Kidney (tissue), 14 donors: ENCODE measurements around the gene PLPP6. TPM values are rescaled to one million over a fixed set of nuclear protein-coding genes. Genes with fewer than 3 reads are reported as not detected.
"Not testable (repeated sequence)": the region's sequence is repeated elsewhere in the genome, so short reads cannot be mapped to it uniquely, and the experiment has no call there.

ENCODE experiments used
- DNase-seq, 5 donors: peaks; one replicate each; pipeline ENCODE4 v3.0.0-alpha.2; 2013 to 2020
- FAIRE-seq: peaks from 2 replicates; lab custom pipeline; 2012; peaks lifted over from hg19 to GRCh38; lab: Jason Lieb, UNC
- H3K27ac ChIP-seq, 2 donors: one replicate each; pipeline ENCODE4 v1.7.0; 2013; ENCODE audit warnings: low read depth in 2 of 2, low read length in 2 of 2, inconsistent platforms in 1 of 2
- H3K27me3 ChIP-seq: one replicate; pipeline ENCODE4 v1.7.1; 2013; ENCODE audit warnings: low read length, inconsistent platforms; ENCODE audit not compliant: control insufficient read depth, insufficient read depth
- H3K36me3 ChIP-seq, 3 donors: one replicate each; pipeline versions ENCODE4 v1.7.0 to v1.7.1; 2013; ENCODE audit warnings: low read length in 3 of 3, control low read depth in 1 of 3, inconsistent platforms in 1 of 3; ENCODE audit not compliant: insufficient read depth in 3 of 3, control insufficient read depth in 2 of 3
- H3K4me1 ChIP-seq, 3 donors: one replicate each; pipeline versions ENCODE4 v1.7.0 to v1.7.1; 2013; ENCODE audit warnings: low read length in 3 of 3, inconsistent platforms in 1 of 3, low read depth in 1 of 3; ENCODE audit not compliant: control insufficient read depth in 2 of 3, insufficient read depth in 2 of 3
- H3K4me3 ChIP-seq, 3 donors: one replicate each; pipeline versions ENCODE4 v1.7.0 to v1.8.1; 2013; ENCODE audit warnings: low read length in 3 of 3, control low read depth in 1 of 3, inconsistent platforms in 1 of 3
- H3K9ac ChIP-seq, 3 donors: one replicate each; pipeline versions ENCODE4 v1.7.0 to v1.7.1; 2013; ENCODE audit warnings: low read length in 3 of 3, control low read depth in 1 of 3, inconsistent platforms in 1 of 3
- H3K9me3 ChIP-seq, 3 donors: one replicate each; pipeline versions ENCODE4 v1.7.0 to v1.7.1; 2013; ENCODE audit warnings: low read length in 3 of 3, control low read depth in 1 of 3, inconsistent platforms in 1 of 3; ENCODE audit not compliant: control insufficient read depth in 2 of 3, insufficient read depth in 1 of 3
- CTCF ChIP-seq: IDR thresholded peaks from 3 replicates; pipeline ENCODE4 v1.5.1; 2012; ENCODE audit warnings: mild to moderate bottlenecking, moderate library complexity, borderline replicate concordance; ENCODE audit not compliant: insufficient read depth; ENCODE audit errors: extremely low read depth
- intact Hi-C: fragments of 100-400 bp; cut with DNase I; formaldehyde crosslinking; loops from one replicate; pipeline ENCODE4 v1.11.1; 2022
- polyA plus RNA-seq: library from polyadenylated mRNA; stranded (reverse); fragments of 350-450 nt; fragmentation: Illumina TruSeq; extraction: RNeasy Lipid Tissue Mini Kit (QIAGEN cat#74804); gene quantifications from one replicate; pipeline ENCODE4 v1.2.3, GENCODE V29; 2014; ENCODE audit warnings: low read depth, low replicate concordance; ENCODE audit not compliant: insufficient read depth
- total RNA-seq: library from RNA; stranded (reverse); fragmentation: NEBNext Ultra II Directional; extraction: Animal tissue kit (Norgen Biotek cat#: 25700); gene quantifications from one replicate; pipeline ENCODE4 v1.2.1, GENCODE V29; 2021
- donor health status: control.
- donor health status: control.
- donor health status: control.
- donor health status: control.
- donor health status: control.
- donor health status: DM: yes; HTN: yes; CAD: no.
- donor health status: Normal renal cell carcinoma (clear cell type).

The PLPP6 gene
- total and polyA plus RNA-seq, 2 donors from 2014 or later, result 6.7 to 9.0 TPM

GRCh38 chr9:4654538-4654937 lies 7.6 kb upstream of the PLPP6 start:
- H3K4me3 ChIP-seq, result no peak overlapping the region
- H3K4me1 ChIP-seq, result no peaks in the 10 kb centered on the region
- peak in 1 of 5 donors; percentile 38 for DNase-seq
- no peak for TF ChIP-seq CTCF
- FAIRE-seq, result no peak
- no peaks in the 10 kb centered on the region for H3K9me3 ChIP-seq
- no peak overlapping the region for H3K27ac ChIP-seq
- no peaks in the 10 kb centered on the region for H3K27me3 ChIP-seq
- intact Hi-C loops, result no loop called here
- H3K36me3 ChIP-seq, result no peaks in the 10 kb centered on the region
- no peak overlapping the region for H3K9ac ChIP-seq

- H3K9ac ChIP-seq, H3K4me3 ChIP-seq, DNase-seq, H3K9me3 ChIP-seq, H3K4me1 ChIP-seq, H3K27me3 ChIP-seq, FAIRE-seq, H3K27ac ChIP-seq, H3K36me3 ChIP-seq, intact Hi-C loops: not testable (repeated sequence)
Measured at GRCh38 chr9:4656196-4656595, 5.9 kb upstream of the PLPP6 start.

GRCh38 chr9:4656621-4657020 lies 5.5 kb upstream of the PLPP6 start:
- intact Hi-C loops, result no loop called here
- no peak overlapping the region for H3K27ac ChIP-seq
- H3K36me3 ChIP-seq, result no peaks in the 10 kb centered on the region
- no peaks in the 10 kb centered on the region for H3K27me3 ChIP-seq
- DNase-seq (no peak), FAIRE-seq (no peak)
- no peaks in the 10 kb centered on the region for H3K9me3 ChIP-seq
- no peak overlapping the region for H3K4me3 ChIP-seq
- no peak for TF ChIP-seq CTCF
- H3K4me1 ChIP-seq, result no peaks in the 10 kb centered on the region
- no peak overlapping the region for H3K9ac ChIP-seq

- FAIRE-seq (no peak), DNase-seq (no peak)
- no peak for TF ChIP-seq CTCF
- intact Hi-C loops, result no loop called here
- Histone ChIP-seq H3K9ac (no peak overlapping the region), H3K36me3 (no peaks in the 10 kb centered on the region), H3K27me3 (no peaks in the 10 kb centered on the region), H3K9me3 (no peaks in the 10 kb centered on the region), H3K27ac (no peak overlapping the region), H3K4me1 (peaks cover 0 to 3% (median 0%) of the 10 kb centered on the region in 3 donors), H3K4me3 (no peak overlapping the region)
Measured at GRCh38 chr9:4657426-4658159, 4.5 kb upstream of the PLPP6 start.

- H3K27me3 ChIP-seq, FAIRE-seq, H3K36me3 ChIP-seq, H3K4me3 ChIP-seq, DNase-seq, H3K9me3 ChIP-seq, H3K9ac ChIP-seq, H3K27ac ChIP-seq, intact Hi-C loops: not testable (repeated sequence)
- H3K4me1 ChIP-seq, result peaks cover 3 to 17% (median 8%) of the 10 kb centered on the region in 3 donors
Measured at GRCh38 chr9:4660665-4661064, 1.4 kb upstream of the PLPP6 start.
